Endothelial cell of umbilical vein (primary cell): Measurements from ENCODE around the gene LYSMD2. TPM values are rescaled to one million over a fixed set of nuclear protein-coding genes. Genes with fewer than 3 reads are reported as not detected.

Experiments
- BruUV-seq: library from RNA; stranded (reverse); fragments of 400-500 nt; replicated peaks from 2 replicates; lab custom pipeline; 2021; lab: Mats Ljungman, UMichigan
- CTCF ChIA-PET: fragments of 300-600, 350-600 bp; sonication (Branson Sonifier 250); formaldehyde crosslinking; loops from one replicate; lab custom pipeline; 2021; ENCODE audit warnings: antibody characterized with exemption, inconsistent platforms; lab: Charles Lee
- POLR2A ChIA-PET: fragments of 300-600, 350-600 bp; sonication (Branson Sonifier 250); formaldehyde crosslinking; loops from one replicate; lab custom pipeline; 2021; ENCODE audit warnings: antibody characterized with exemption, inconsistent platforms; lab: Charles Lee
- DNase-seq: peaks from one replicate; pipeline ENCODE4 v3.0.0-alpha.2; 2011; ENCODE audit warnings: low read depth, low spot score
- FAIRE-seq: peaks from 2 replicates; lab custom pipeline; 2011; peaks lifted over from hg19 to GRCh38; lab: Jason Lieb, UNC
- H2AFZ ChIP-seq: 2 replicates; pipeline ENCODE4 v1.6.0; 2012; ENCODE audit warnings: low read depth, low read length, control low read depth, inconsistent platforms
- H3K27ac ChIP-seq: 2 replicates; pipeline ENCODE4 v1.5.1; 2011; ENCODE audit warnings: low read depth, mild to moderate bottlenecking, control low read depth, low read length, moderate library complexity; ENCODE audit not compliant: insufficient read depth
- H3K27me3 ChIP-seq, 2 experiments: 2 replicates each; pipeline versions ENCODE4 v1.6.0 to v1.6.1; 2011; ENCODE audit warnings: low read length in 2 of 2, mixed read lengths in 1 of 2; ENCODE audit not compliant: control insufficient read depth in 2 of 2, insufficient read depth in 2 of 2
- H3K36me3 ChIP-seq, 2 experiments: 2 replicates in 1 of 2; 3 replicates in 1 of 2; pipeline ENCODE4 v1.5.1; 2011; ENCODE audit warnings: low read length in 2 of 2, mild to moderate bottlenecking in 1 of 2, moderate library complexity in 1 of 2; ENCODE audit not compliant: control insufficient read depth in 2 of 2, insufficient read depth in 2 of 2; ENCODE audit errors: extremely low read depth in 1 of 2
- H3K4me1 ChIP-seq: 3 replicates; pipeline ENCODE4 v1.5.1; 2011; ENCODE audit warnings: mild to moderate bottlenecking, low read length; ENCODE audit not compliant: control insufficient read depth, insufficient read depth; ENCODE audit errors: extremely low read depth
- H3K4me2 ChIP-seq: 2 replicates; pipeline ENCODE4 v1.6.1; 2011; ENCODE audit warnings: low read length, control low read depth, mixed read lengths; ENCODE audit not compliant: insufficient read depth
- H3K4me3 ChIP-seq, 3 experiments: fragments of 200-600 bp in 1 of 3; sonication (generic), shearing (Covaris generic) in 1 of 3; replicated peaks in 1 of 3; 2 replicates each; pipeline ENCODE4 v1.5.1; 2011 to 2016; ENCODE audit warnings: control low read depth in 3 of 3, low read length in 3 of 3, mild to moderate bottlenecking in 2 of 3, inconsistent platforms in 1 of 3, low read depth in 1 of 3, moderate library complexity in 1 of 3; ENCODE audit not compliant: insufficient read depth in 1 of 3
- H3K79me2 ChIP-seq: 2 replicates; pipeline ENCODE4 v1.6.0; 2012; ENCODE audit warnings: low read length, inconsistent platforms; ENCODE audit not compliant: control insufficient read depth, insufficient read depth
- H3K9ac ChIP-seq: replicated peaks from 2 replicates; pipeline ENCODE3; 2011; ENCODE audit warnings: low read length, control low read depth; ENCODE audit not compliant: insufficient read depth; ENCODE audit errors: extremely low read depth
- H3K9me1 ChIP-seq: replicated peaks from 3 replicates; pipeline ENCODE4 v1.6.0; 2011; ENCODE audit warnings: mild to moderate bottlenecking, low read length; ENCODE audit not compliant: control insufficient read depth, insufficient read depth; ENCODE audit errors: extremely low read depth
- H3K9me3 ChIP-seq: replicated peaks from 2 replicates; pipeline ENCODE4 v1.5.1; 2012; ENCODE audit warnings: low read length, inconsistent platforms; ENCODE audit not compliant: control insufficient read depth, insufficient read depth
- H4K20me1 ChIP-seq: replicated peaks from 2 replicates; pipeline ENCODE3; 2011; ENCODE audit warnings: mild to moderate bottlenecking, low read length; ENCODE audit not compliant: control insufficient read depth, insufficient read depth; ENCODE audit errors: extremely low read depth
- EZH2 ChIP-seq: IDR thresholded peaks from 2 replicates; pipeline ENCODE4 v1.6.1; 2012; ENCODE audit warnings: borderline replicate concordance, low read depth, mild to moderate bottlenecking, moderate library complexity, low read length, inconsistent platforms; ENCODE audit not compliant: severe bottlenecking
- FOS ChIP-seq: IDR thresholded peaks from 2 replicates; pipeline ENCODE4 v1.6.1; 2011; ENCODE audit warnings: mild to moderate bottlenecking, low read length, moderate library complexity, borderline replicate concordance; ENCODE audit not compliant: insufficient read depth
- GATA2 ChIP-seq: IDR thresholded peaks from 2 replicates; pipeline ENCODE4 v1.7.0; 2011; ENCODE audit warnings: low read depth, mild to moderate bottlenecking, moderate library complexity, mixed read lengths, low read length; ENCODE audit not compliant: insufficient read length, insufficient read depth
- JUN ChIP-seq: IDR thresholded peaks from 2 replicates; pipeline ENCODE4 v1.6.1; 2011; ENCODE audit warnings: borderline replicate concordance, low read depth; ENCODE audit not compliant: insufficient read length, insufficient read depth
- MYC ChIP-seq: IDR thresholded peaks from one replicate; pipeline ENCODE4 v1.6.1; 2011; ENCODE audit warnings: mild to moderate bottlenecking, low read depth, low read length
- POLR2A ChIP-seq: IDR thresholded peaks from 2 replicates; pipeline ENCODE4 v1.6.1; 2012; ENCODE audit warnings: low read depth, mild to moderate bottlenecking, control low read depth, low read length
- POLR2AphosphoS5 ChIP-seq: IDR thresholded peaks from 2 replicates; pipeline ENCODE4 v1.6.1; 2012; ENCODE audit warnings: low read depth, mild to moderate bottlenecking, control low read depth, low read length, moderate library complexity; ENCODE audit not compliant: insufficient read depth
- dilution Hi-C: fragments of 300-500 bp; cut with MboI; formaldehyde crosslinking; loops from one replicate; pipeline ENCODE4 v1.15.0; 2019; ENCODE audit warnings: low sequenced_read_pairs; ENCODE audit not compliant: extremely low pct_ligation_motif_present
- intact Hi-C: fragments of 100-400 bp; cut with micrococcal nuclease; formaldehyde crosslinking; loops from one replicate; pipeline ENCODE4 v1.10.0; 2022
- polyA plus RNA-seq, 4 experiments: library from polyadenylated mRNA; depleted of rRNA in 3 of 4; stranded (reverse) in 3 of 4; unstranded in 1 of 4; fragments of >200 nt; gene quantifications; 2 replicates each; pipeline versions ENCODE4 v1.2.1 to v1.2.3, GENCODE V29; 2011 to 2012; ENCODE audit warnings: missing spikeins in 1 of 4
- total RNA-seq: library from RNA; stranded (reverse); gene quantifications from 2 replicates; pipeline ENCODE4 v1.2.3, GENCODE V29; 2021
- TF ChIP-seq, protein P1 (sequence below), 2 donors: IDR thresholded peaks; 1 replicate in 1 of 2; 2 replicates in 1 of 2; pipeline ENCODE4 v1.5.1; 2011; ENCODE audit warnings: low read length in 2 of 2, mild to moderate bottlenecking in 2 of 2, moderate library complexity in 2 of 2, control low read depth in 1 of 2, inconsistent platforms in 1 of 2, low read depth in 1 of 2; ENCODE audit not compliant: insufficient read depth in 1 of 2; ENCODE audit errors: extremely low read depth in 1 of 2
- TF ChIP-seq, protein P2 (sequence below): IDR thresholded peaks from 2 replicates; pipeline ENCODE4 v1.6.1; 2011; ENCODE audit not compliant: insufficient read depth, insufficient read length

Gene LYSMD2
- total and polyA plus RNA-seq, 2 donors (not counting 3 experiments of a cell fraction or from before 2014, with no cell fraction given) = 6.2 to 8.0 TPM

DNA sequence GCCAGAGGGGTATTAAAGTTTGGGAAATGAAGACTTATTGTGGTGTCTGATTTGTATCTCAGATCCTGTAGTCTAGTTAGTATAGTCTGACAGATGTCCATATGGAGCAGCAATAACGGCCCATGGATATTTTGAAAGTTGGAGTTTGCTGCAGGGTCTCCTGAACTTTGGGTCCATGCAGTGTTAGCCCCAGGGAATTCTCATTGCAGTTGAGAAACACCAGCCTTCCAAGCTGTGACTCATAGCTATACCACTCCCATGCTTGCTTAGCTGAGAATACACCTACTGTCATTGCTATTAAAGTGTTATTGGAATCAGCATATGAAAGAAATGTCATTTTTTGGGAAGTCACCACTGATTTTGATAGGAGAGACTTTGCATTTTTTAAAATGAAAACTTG, 43.2 kb upstream of the LYSMD2 start:
- Histone ChIP-seq H3K4me3 (no peak overlapping the region), H3K27ac (no peak overlapping the region), H3K9me3 (no peaks in the 10 kb centered on the region), H2AFZ (no peak overlapping the region), H3K27me3 (peaks cover 0 to 3% of the 10 kb centered on the region in 2 experiments), H3K36me3 (no peaks in the 10 kb centered on the region), H3K4me2 (no peak overlapping the region), H3K9me1 (no peaks in the 10 kb centered on the region), H3K9ac (no peak overlapping the region), H3K4me1 (no peaks in the 10 kb centered on the region), H4K20me1 (no peaks in the 10 kb centered on the region), H3K79me2 (no peaks in the 10 kb centered on the region)
- FAIRE-seq = no peak
- no peak for TF ChIP-seq POLR2A
- TF ChIP-seq GATA2 = no peak
- TF ChIP-seq FOS = no peak
- TF ChIP-seq, protein P1, sequence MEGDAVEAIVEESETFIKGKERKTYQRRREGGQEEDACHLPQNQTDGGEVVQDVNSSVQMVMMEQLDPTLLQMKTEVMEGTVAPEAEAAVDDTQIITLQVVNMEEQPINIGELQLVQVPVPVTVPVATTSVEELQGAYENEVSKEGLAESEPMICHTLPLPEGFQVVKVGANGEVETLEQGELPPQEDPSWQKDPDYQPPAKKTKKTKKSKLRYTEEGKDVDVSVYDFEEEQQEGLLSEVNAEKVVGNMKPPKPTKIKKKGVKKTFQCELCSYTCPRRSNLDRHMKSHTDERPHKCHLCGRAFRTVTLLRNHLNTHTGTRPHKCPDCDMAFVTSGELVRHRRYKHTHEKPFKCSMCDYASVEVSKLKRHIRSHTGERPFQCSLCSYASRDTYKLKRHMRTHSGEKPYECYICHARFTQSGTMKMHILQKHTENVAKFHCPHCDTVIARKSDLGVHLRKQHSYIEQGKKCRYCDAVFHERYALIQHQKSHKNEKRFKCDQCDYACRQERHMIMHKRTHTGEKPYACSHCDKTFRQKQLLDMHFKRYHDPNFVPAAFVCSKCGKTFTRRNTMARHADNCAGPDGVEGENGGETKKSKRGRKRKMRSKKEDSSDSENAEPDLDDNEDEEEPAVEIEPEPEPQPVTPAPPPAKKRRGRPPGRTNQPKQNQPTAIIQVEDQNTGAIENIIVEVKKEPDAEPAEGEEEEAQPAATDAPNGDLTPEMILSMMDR (IDR thresholded peaks at IDR 0.05; ENCODE audit: extremely low read depth in 1 of 2, insufficient read depth in 1 of 2, low read depth in 1 of 2, low read length in 2 of 2) = no peak
- no peak for TF ChIP-seq MYC
- no peak for TF ChIP-seq POLR2AphosphoS5
- TF ChIP-seq JUN = no peak
- TF ChIP-seq, protein P2, sequence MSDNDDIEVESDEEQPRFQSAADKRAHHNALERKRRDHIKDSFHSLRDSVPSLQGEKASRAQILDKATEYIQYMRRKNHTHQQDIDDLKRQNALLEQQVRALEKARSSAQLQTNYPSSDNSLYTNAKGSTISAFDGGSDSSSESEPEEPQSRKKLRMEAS = no peak
- TF ChIP-seq EZH2 = no peak
- CTCF ChIA-PET = interaction anchor here (0.7 to 10.1 kb wide), 5 partner anchors 108 to 955 kb away, joined by 3 to 942 read pairs (median 3); no protein-coding TSS in a partner anchor
- dilution Hi-C loops (no loop called here), intact Hi-C loops (loop anchor here (5.0 to 10.0 kb wide), 2 partner anchors 354 to 447 kb away; no protein-coding TSS in a partner anchor)
- POLR2A ChIA-PET = interaction anchor here (0.5 kb wide), 1 partner anchor 131 kb away, joined by 3 read pairs; no protein-coding TSS in a partner anchor
- BruUV-seq = no TSS peak
- DNase-seq = no peak
